HepG2 (cell line): ENCODE measurements around the gene UNC13D. TPM values are rescaled to one million over a fixed set of nuclear protein-coding genes. Genes with fewer than 3 reads are reported as not detected.

Source experiments
- ARHGAP35 ChIP-seq: sonication (generic); formaldehyde crosslinking; IDR thresholded peaks from 2 replicates; pipeline ENCODE4 v1.9.0; 2022; ENCODE audit warnings: mild to moderate bottlenecking, inconsistent platforms, moderate library complexity, missing genetic modification reagents, borderline replicate concordance
- EEA1 ChIP-seq: sonication (generic); formaldehyde crosslinking; IDR thresholded peaks from 2 replicates; pipeline ENCODE4 v1.5.1; 2020; ENCODE audit warnings: mild to moderate bottlenecking, missing genetic modification reagents, borderline replicate concordance
- EP300 ChIP-seq, 3 experiments: sonication (generic) in 1 of 3; formaldehyde crosslinking in 1 of 3; IDR thresholded peaks; 2 replicates each; pipeline versions ENCODE4 v1.5.1 to v1.6.1; 2011 to 2020; ENCODE audit warnings: low read depth in 2 of 3, low read length in 2 of 3, borderline replicate concordance in 1 of 3, improper control_type of control experiment in 1 of 3, mild to moderate bottlenecking in 1 of 3, missing genetic modification reagents in 1 of 3, moderate library complexity in 1 of 3
- HDAC2 ChIP-seq: sonication (generic); formaldehyde crosslinking; IDR thresholded peaks from 2 replicates; pipeline ENCODE4 v1.4.0; 2020; ENCODE audit warnings: missing genetic modification reagents
- JUND ChIP-seq: sonication (generic); formaldehyde crosslinking; IDR thresholded peaks from 2 replicates; pipeline ENCODE4 v1.8.0; 2022; ENCODE audit warnings: mild to moderate bottlenecking, missing genetic modification reagents
- MAZ ChIP-seq, 2 experiments: sonication (generic) in 1 of 2; formaldehyde crosslinking in 1 of 2; IDR thresholded peaks; 2 replicates each; pipeline versions ENCODE4 v1.5.0 to v1.6.1; 2012 to 2020; ENCODE audit warnings: low read depth in 2 of 2, mild to moderate bottlenecking in 2 of 2, borderline replicate concordance in 1 of 2, improper control_type of control experiment in 1 of 2, low read length in 1 of 2, missing genetic modification reagents in 1 of 2, moderate library complexity in 1 of 2
- MYNN ChIP-seq: sonication (generic); formaldehyde crosslinking; IDR thresholded peaks from 2 replicates; pipeline ENCODE4 v1.4.0; 2020; ENCODE audit warnings: mild to moderate bottlenecking, low read depth, missing genetic modification reagents
- NCOA1 ChIP-seq: sonication (generic); formaldehyde crosslinking; IDR thresholded peaks from 2 replicates; pipeline ENCODE4 v1.9.0; 2021; ENCODE audit warnings: missing genetic modification reagents
- NR2F6 ChIP-seq, 2 experiments: IDR thresholded peaks; 2 replicates each; pipeline ENCODE4 v1.6.1; 2016; ENCODE audit warnings: antibody characterized with exemption in 1 of 2, mild to moderate bottlenecking in 1 of 2
- SP5 ChIP-seq: IDR thresholded peaks from 2 replicates; pipeline ENCODE4 v1.6.1; 2016; ENCODE audit warnings: low read depth, borderline replicate concordance
- U2AF2 ChIP-seq: fragments of 200-400 bp; formaldehyde crosslinking; IDR thresholded peaks from 2 replicates; pipeline ENCODE4 v1.6.1; 2017; ENCODE audit warnings: low read depth, mild to moderate bottlenecking, low read length
- YY1 ChIP-seq: IDR thresholded peaks from 2 replicates; pipeline ENCODE4 v1.6.1; 2011; ENCODE audit warnings: low read length, low read depth, moderate library complexity, mild to moderate bottlenecking; ENCODE audit not compliant: insufficient read depth, insufficient replicate concordance
- ZBTB7A ChIP-seq: sonication (generic); formaldehyde crosslinking; IDR thresholded peaks from 2 replicates; pipeline ENCODE4 v1.8.0; 2022; ENCODE audit warnings: mild to moderate bottlenecking, missing genetic modification reagents
- ZKSCAN1 ChIP-seq: fragments of 150-350 bp; IDR thresholded peaks from 2 replicates; pipeline ENCODE4 v1.6.1; 2014; ENCODE audit warnings: low read length
- ZNF124 ChIP-seq: sonication (generic); formaldehyde crosslinking; IDR thresholded peaks from 2 replicates; pipeline ENCODE4 v1.4.0; 2020; ENCODE audit warnings: missing genetic modification reagents
- ZNF432 ChIP-seq: sonication (generic); formaldehyde crosslinking; IDR thresholded peaks from 2 replicates; pipeline ENCODE4 v1.5.0; 2020; ENCODE audit warnings: missing genetic modification reagents, mild to moderate bottlenecking, borderline replicate concordance
- ZNF547 ChIP-seq: sonication (generic); formaldehyde crosslinking; IDR thresholded peaks from 2 replicates; pipeline ENCODE4 v1.5.1; 2020; ENCODE audit warnings: mild to moderate bottlenecking, missing genetic modification reagents
- ZNF564 ChIP-seq: sonication (generic); formaldehyde crosslinking; IDR thresholded peaks from 2 replicates; pipeline ENCODE4 v1.8.1; 2023; ENCODE audit warnings: mild to moderate bottlenecking, missing genetic modification reagents
- ZNF619 ChIP-seq: sonication (generic); formaldehyde crosslinking; IDR thresholded peaks from 2 replicates; pipeline ENCODE4 v1.4.0; 2020; ENCODE audit warnings: mild to moderate bottlenecking, missing genetic modification reagents
- polyA plus RNA-seq, 8 experiments: library from polyadenylated mRNA; depleted of rRNA in 3 of 8; stranded (reverse) in 7 of 8; unstranded in 1 of 8; fragments of >200 nt; fragmentation: Illumina TruSeq in 4 of 8; extraction: Trizol in 4 of 8; gene quantifications; 2 replicates each; pipeline versions ENCODE4 v1.2.1 to v1.2.3, GENCODE V29; 2011 to 2016; ENCODE audit warnings: low read depth in 4 of 8, missing spikeins in 1 of 8, mixed read lengths in 1 of 8; ENCODE audit not compliant: insufficient read depth in 1 of 8
- total RNA-seq, 5 experiments: library from RNA; depleted of rRNA; stranded (reverse); fragments of >200 nt; fragmentation: Illumina TruSeq; extraction: Trizol; gene quantifications; 2 replicates each; pipeline ENCODE4 v1.2.3, GENCODE V29; 2016; ENCODE audit warnings: low read depth in 1 of 5
- TF ChIP-seq, protein P1 (sequence below): sonication (generic); formaldehyde crosslinking; IDR thresholded peaks from 2 replicates; pipeline ENCODE4 v1.4.0; 2020; ENCODE audit warnings: missing genetic modification reagents
- TF ChIP-seq, protein P2 (sequence below): sonication (generic); formaldehyde crosslinking; conservative IDR thresholded peaks from 2 replicates; pipeline ENCODE4 v1.4.0; 2020; ENCODE audit warnings: missing genetic modification reagents
- TF ChIP-seq, protein P3 (sequence below): sonication (generic); formaldehyde crosslinking; IDR thresholded peaks from 2 replicates; pipeline ENCODE4 v1.5.1; 2020; ENCODE audit warnings: mild to moderate bottlenecking, missing genetic modification reagents, moderate library complexity
- TF ChIP-seq, protein P4 (sequence below): sonication (generic); formaldehyde crosslinking; IDR thresholded peaks from 2 replicates; pipeline ENCODE4 v1.4.0; 2020; ENCODE audit warnings: mild to moderate bottlenecking, low read depth, missing genetic modification reagents
- TF ChIP-seq, protein P5 (sequence below): IDR thresholded peaks from 2 replicates; pipeline ENCODE4 v1.6.1; 2016; ENCODE audit warnings: missing biosample characterization, missing genetic modification reagents, low read depth

UNC13D gene
- total and polyA plus RNA-seq, 2 of the 13 experiments (the other 11 are each of a cell fraction or from before 2014, with no cell fraction given) = 29.7 to 42.7 TPM

DNA sequence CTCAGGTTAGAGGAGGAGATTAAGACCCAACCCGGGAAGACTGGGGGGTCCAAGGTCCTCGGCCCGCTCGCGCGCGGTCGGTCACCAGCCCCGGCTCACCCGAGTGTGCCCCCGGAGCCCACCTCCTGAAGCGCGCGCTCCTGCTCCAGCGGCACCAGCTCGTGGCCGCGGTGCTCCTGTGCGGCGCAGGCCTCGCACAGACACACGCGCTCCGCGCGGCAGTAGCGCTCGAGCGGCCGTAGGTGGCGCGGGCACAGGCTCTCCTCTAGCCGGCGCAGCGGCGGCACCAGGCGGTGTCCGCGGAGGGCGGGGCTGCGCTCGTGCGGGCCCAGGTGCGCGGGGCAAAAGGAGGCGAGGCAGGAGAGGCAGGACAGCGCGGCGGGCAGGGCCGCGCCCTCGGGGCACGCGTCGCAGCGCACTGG, 33.6 kb upstream of the UNC13D start (continued):
- TF ChIP-seq YY1 (no peak), JUND (CRISPR knock-in tag) (no peak), HDAC2 (CRISPR knock-in tag) (no peak), NR2F6 (IDR thresholded peaks at IDR 0.05) (no peak), NR2F6 (CRISPR knock-in tag; IDR thresholded peaks at IDR 0.05) (no peak; the same call in 1 of the 2 replicates), SP5 (peak; percentile 80), EEA1 (CRISPR knock-in tag) (no peak; the same call in 1 of the 2 replicates), U2AF2 (no peak), ZKSCAN1 (no peak), ZBTB7A (CRISPR knock-in tag) (peak; percentile 41; the same call in 1 of the 2 replicates), MAZ (IDR thresholded peaks at IDR 0.05; ENCODE audit: borderline replicate concordance, low read depth, low read length) (0 out of 2 replicates have a peak, but pooled peaks have one; percentile 26), MAZ (CRISPR knock-in tag; IDR thresholded peaks at IDR 0.05; ENCODE audit: low read depth) (peak; percentile 75), MYNN (CRISPR knock-in tag) (no peak; the same call in 1 of the 2 replicates), ZNF432 (CRISPR knock-in tag) (no peak), ZNF547 (CRISPR knock-in tag) (no peak; the same call in 1 of the 2 replicates), ARHGAP35 (CRISPR knock-in tag) (peak; percentile 68), NCOA1 (CRISPR knock-in tag) (no peak), ZNF619 (CRISPR knock-in tag) (no peak), ZNF124 (CRISPR knock-in tag) (no peak), ZNF564 (CRISPR knock-in tag) (no peak), EP300 (IDR thresholded peaks at IDR 0.05; ENCODE audit: low read depth in 2 of 2, low read length in 2 of 2) (0 out of 4 replicates have a peak, but pooled peaks of 1 of the 2 experiments have one; percentile 22), EP300 (CRISPR knock-in tag; IDR thresholded peaks at IDR 0.05; ENCODE audit: borderline replicate concordance) (no peak)
- TF ChIP-seq, protein P1, sequence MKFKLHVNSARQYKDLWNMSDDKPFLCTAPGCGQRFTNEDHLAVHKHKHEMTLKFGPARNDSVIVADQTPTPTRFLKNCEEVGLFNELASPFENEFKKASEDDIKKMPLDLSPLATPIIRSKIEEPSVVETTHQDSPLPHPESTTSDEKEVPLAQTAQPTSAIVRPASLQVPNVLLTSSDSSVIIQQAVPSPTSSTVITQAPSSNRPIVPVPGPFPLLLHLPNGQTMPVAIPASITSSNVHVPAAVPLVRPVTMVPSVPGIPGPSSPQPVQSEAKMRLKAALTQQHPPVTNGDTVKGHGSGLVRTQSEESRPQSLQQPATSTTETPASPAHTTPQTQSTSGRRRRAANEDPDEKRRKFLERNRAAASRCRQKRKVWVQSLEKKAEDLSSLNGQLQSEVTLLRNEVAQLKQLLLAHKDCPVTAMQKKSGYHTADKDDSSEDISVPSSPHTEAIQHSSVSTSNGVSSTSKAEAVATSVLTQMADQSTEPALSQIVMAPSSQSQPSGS = no peak
- TF ChIP-seq, protein P2, sequence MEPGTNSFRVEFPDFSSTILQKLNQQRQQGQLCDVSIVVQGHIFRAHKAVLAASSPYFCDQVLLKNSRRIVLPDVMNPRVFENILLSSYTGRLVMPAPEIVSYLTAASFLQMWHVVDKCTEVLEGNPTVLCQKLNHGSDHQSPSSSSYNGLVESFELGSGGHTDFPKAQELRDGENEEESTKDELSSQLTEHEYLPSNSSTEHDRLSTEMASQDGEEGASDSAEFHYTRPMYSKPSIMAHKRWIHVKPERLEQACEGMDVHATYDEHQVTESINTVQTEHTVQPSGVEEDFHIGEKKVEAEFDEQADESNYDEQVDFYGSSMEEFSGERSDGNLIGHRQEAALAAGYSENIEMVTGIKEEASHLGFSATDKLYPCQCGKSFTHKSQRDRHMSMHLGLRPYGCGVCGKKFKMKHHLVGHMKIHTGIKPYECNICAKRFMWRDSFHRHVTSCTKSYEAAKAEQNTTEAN (CRISPR knock-in tag) = peak; percentile 36; the same call in 1 of the 2 replicates
- TF ChIP-seq, protein P3, sequence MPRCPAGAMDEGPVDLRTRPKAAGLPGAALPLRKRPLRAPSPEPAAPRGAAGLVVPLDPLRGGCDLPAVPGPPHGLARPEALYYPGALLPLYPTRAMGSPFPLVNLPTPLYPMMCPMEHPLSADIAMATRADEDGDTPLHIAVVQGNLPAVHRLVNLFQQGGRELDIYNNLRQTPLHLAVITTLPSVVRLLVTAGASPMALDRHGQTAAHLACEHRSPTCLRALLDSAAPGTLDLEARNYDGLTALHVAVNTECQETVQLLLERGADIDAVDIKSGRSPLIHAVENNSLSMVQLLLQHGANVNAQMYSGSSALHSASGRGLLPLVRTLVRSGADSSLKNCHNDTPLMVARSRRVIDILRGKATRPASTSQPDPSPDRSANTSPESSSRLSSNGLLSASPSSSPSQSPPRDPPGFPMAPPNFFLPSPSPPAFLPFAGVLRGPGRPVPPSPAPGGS (CRISPR knock-in tag) = peak; percentile 90
- TF ChIP-seq, protein P4, sequence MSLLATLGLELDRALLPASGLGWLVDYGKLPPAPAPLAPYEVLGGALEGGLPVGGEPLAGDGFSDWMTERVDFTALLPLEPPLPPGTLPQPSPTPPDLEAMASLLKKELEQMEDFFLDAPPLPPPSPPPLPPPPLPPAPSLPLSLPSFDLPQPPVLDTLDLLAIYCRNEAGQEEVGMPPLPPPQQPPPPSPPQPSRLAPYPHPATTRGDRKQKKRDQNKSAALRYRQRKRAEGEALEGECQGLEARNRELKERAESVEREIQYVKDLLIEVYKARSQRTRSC (CRISPR knock-in tag) = no peak
- TF ChIP-seq, protein P5, sequence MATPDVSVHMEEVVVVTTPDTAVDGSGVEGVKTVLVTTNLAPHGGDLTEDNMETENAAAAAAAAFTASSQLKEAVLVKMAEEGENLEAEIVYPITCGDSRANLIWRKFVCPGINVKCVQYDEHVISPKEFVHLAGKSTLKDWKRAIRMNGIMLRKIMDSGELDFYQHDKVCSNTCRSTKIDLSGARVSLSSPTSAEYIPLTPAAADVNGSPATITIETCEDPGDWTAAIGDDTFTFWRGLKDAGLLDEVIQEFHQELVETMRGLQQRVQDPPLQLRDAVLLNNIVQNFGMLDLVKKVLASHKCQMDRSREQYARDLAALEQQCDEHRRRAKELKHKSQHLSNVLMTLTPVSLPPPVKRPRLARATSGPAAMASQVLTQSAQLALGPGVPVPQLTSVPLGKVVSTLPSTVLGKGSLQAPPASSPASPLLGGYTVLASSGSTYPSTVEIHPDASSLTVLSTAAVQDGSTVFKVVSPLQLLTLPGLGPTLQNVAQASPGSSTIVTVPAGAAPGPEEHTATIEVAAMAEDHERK (CRISPR knock-in tag) = no peak
